ENCODE results near the gene ZEB1. TPM values are rescaled to one million over a fixed set of nuclear protein-coding genes. Genes with fewer than 3 reads are reported as not detected.

The ZEB1 gene
- total and polyA plus RNA-seq, 9 of the 15 experiments (the other 6 are each of a cell fraction or from before 2014, with no cell fraction given) = 2.1 to 8.4 (median 4.9) TPM

DNA sequence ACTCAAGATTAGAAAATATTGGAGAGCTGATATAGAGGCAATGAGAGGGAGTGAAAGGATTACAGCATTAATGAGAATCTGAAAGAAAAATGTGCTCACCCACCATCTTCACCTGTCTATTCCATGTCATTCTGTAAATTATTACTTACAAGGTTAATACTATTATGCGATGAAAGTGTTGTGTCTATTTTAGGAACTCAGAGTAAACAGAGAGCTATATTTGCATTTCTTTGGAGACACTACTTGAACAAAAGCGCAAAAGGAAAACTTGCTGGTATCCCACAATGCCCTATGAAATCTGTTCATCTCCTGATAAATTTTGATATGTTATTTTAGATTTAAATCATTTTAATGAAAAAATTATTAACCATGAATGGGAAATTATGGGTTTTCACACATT is 196.1 kb downstream of the ZEB1 start:
- Histone ChIP-seq H4K20me1 (replicated peaks; ENCODE audit: control insufficient read depth, insufficient read depth, low read length) (no peaks in the 10 kb centered on the region), H3K9me1 (ENCODE audit: control insufficient read depth, insufficient read depth, low read length) (no peaks in the 10 kb centered on the region), H3K4me2 (ENCODE audit: insufficient read depth, low read length) (no peak overlapping the region), H2AFZ (ENCODE audit: low read depth, low read length) (no peak overlapping the region), H3K27me3 (ENCODE audit: control insufficient read depth in 2 of 2, insufficient read depth in 2 of 2, low read length in 2 of 2) (no peaks in the 10 kb centered on the region), H3K79me2 (ENCODE audit: control insufficient read depth, insufficient read depth, low read length) (no peaks in the 10 kb centered on the region), H3K4me3 (no peak overlapping the region), H3K27ac (ENCODE audit: extremely low read depth, low read depth, low read length) (no peak overlapping the region), H3K4me1 (replicated peaks in 1 of 2; ENCODE audit: control insufficient read depth in 2 of 2, insufficient read depth in 2 of 2, low read length in 2 of 2) (no peaks in the 10 kb centered on the region), H3K9me3 (replicated peaks; ENCODE audit: control insufficient read depth, insufficient read depth, low read depth, low read length) (no peaks in the 10 kb centered on the region), H3K36me3 (ENCODE audit: control insufficient read depth, insufficient read depth, low read length) (no peaks in the 10 kb centered on the region; the same call in 2 of the 3 replicates), H3K9ac (ENCODE audit: insufficient read depth in 1 of 2, low read depth in 2 of 2, low read length in 2 of 2) (no peak overlapping the region)
- no peak for ATAC-seq
- no TSS peak for BruUV-seq (replicated peaks)
- in situ Hi-C loops (cut with MboI) (no loop called here), intact Hi-C loops (cut with micrococcal nuclease) (no loop called here)
- no peak for DNase-seq (ENCODE audit: extremely low read depth in 1 of 4, low spot score in 3 of 4)
- ChIA-PET CTCF (ENCODE audit: low intra/inter-chr PET ratio) (no interaction called here), POLR2A (no interaction called here)
- 95% methylated on average over 2 of the region's 2 CpGs for WGBS (ENCODE audit: insufficient coverage, low coverage, missing lambda C conversion rate)
- no peak for FAIRE-seq
- TF ChIP-seq YY1 (IDR thresholded peaks at IDR 0.05; ENCODE audit: borderline replicate concordance in 1 of 3, control insufficient read depth in 1 of 3, extremely low read depth in 1 of 3, insufficient read depth in 3 of 3, insufficient read length in 1 of 3, insufficient replicate concordance in 2 of 3, low read depth in 1 of 3, low read length in 2 of 3) = no peak
- no peak for TF ChIP-seq SMC3 (conservative IDR thresholded peaks at IDR 0.05; ENCODE audit: insufficient read depth, low read depth, low read length)
- TF ChIP-seq, protein P1, sequence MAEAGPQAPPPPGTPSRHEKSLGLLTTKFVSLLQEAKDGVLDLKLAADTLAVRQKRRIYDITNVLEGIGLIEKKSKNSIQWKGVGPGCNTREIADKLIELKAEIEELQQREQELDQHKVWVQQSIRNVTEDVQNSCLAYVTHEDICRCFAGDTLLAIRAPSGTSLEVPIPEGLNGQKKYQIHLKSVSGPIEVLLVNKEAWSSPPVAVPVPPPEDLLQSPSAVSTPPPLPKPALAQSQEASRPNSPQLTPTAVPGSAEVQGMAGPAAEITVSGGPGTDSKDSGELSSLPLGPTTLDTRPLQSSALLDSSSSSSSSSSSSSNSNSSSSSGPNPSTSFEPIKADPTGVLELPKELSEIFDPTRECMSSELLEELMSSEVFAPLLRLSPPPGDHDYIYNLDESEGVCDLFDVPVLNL (CRISPR knock-in tag; IDR thresholded peaks at IDR 0.05; ENCODE audit: low read depth) = no peak
- TF ChIP-seq OTX1 (CRISPR knock-in tag; IDR thresholded peaks at IDR 0.05) = no peak
- TF ChIP-seq, protein P2, sequence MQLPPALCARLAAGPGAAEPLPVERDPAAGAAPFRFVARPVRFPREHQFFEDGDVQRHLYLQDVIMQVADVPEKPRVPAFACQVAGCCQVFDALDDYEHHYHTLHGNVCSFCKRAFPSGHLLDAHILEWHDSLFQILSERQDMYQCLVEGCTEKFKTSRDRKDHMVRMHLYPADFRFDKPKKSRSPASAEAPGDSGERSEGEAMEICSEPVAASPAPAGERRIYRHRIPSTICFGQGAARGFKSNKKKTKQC (CRISPR knock-in tag; IDR thresholded peaks at IDR 0.05) = no peak
- TF ChIP-seq, protein P3, sequence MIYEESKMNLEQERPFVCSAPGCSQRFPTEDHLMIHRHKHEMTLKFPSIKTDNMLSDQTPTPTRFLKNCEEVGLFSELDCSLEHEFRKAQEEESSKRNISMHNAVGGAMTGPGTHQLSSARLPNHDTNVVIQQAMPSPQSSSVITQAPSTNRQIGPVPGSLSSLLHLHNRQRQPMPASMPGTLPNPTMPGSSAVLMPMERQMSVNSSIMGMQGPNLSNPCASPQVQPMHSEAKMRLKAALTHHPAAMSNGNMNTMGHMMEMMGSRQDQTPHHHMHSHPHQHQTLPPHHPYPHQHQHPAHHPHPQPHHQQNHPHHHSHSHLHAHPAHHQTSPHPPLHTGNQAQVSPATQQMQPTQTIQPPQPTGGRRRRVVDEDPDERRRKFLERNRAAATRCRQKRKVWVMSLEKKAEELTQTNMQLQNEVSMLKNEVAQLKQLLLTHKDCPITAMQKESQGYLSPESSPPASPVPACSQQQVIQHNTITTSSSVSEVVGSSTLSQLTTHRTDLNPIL (CRISPR knock-in tag; IDR thresholded peaks at IDR 0.05) = no peak
- no peak for TF ChIP-seq MBD2 (IDR thresholded peaks at IDR 0.05; ENCODE audit: borderline replicate concordance, low read depth)
- TF ChIP-seq SRF (CRISPR knock-in tag; IDR thresholded peaks at IDR 0.05) = no peak
- TF ChIP-seq, protein P4, sequence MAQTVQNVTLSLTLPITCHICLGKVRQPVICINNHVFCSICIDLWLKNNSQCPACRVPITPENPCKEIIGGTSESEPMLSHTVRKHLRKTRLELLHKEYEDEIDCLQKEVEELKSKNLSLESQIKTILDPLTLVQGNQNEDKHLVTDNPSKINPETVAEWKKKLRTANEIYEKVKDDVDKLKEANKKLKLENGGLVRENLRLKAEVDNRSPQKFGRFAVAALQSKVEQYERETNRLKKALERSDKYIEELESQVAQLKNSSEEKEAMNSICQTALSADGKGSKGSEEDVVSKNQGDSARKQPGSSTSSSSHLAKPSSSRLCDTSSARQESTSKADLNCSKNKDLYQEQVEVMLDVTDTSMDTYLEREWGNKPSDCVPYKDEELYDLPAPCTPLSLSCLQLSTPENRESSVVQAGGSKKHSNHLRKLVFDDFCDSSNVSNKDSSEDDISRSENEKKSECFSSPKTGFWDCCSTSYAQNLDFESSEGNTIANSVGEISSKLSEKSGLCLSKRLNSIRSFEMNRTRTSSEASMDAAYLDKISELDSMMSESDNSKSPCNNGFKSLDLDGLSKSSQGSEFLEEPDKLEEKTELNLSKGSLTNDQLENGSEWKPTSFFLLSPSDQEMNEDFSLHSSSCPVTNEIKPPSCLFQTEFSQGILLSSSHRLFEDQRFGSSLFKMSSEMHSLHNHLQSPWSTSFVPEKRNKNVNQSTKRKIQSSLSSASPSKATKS (CRISPR knock-in tag; IDR thresholded peaks at IDR 0.05) = no peak
- no peak for TF ChIP-seq MAFF (IDR thresholded peaks at IDR 0.05; ENCODE audit: low read length)
- TF ChIP-seq, protein P5, sequence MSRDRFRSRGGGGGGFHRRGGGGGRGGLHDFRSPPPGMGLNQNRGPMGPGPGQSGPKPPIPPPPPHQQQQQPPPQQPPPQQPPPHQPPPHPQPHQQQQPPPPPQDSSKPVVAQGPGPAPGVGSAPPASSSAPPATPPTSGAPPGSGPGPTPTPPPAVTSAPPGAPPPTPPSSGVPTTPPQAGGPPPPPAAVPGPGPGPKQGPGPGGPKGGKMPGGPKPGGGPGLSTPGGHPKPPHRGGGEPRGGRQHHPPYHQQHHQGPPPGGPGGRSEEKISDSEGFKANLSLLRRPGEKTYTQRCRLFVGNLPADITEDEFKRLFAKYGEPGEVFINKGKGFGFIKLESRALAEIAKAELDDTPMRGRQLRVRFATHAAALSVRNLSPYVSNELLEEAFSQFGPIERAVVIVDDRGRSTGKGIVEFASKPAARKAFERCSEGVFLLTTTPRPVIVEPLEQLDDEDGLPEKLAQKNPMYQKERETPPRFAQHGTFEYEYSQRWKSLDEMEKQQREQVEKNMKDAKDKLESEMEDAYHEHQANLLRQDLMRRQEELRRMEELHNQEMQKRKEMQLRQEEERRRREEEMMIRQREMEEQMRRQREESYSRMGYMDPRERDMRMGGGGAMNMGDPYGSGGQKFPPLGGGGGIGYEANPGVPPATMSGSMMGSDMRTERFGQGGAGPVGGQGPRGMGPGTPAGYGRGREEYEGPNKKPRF (IDR thresholded peaks at IDR 0.05; ENCODE audit: low read depth, low read length) = no peak
- no peak for TF ChIP-seq KAT8 (IDR thresholded peaks at IDR 0.05; ENCODE audit: low read depth)
- no peak for TF ChIP-seq WHSC1 (IDR thresholded peaks at IDR 0.05; ENCODE audit: low read length)
